ENCODE measurements around the gene KIF16B. TPM values are rescaled to one million over a fixed set of nuclear protein-coding genes. Genes with fewer than 3 reads are reported as not detected.

KIF16B gene
- total and polyA plus RNA-seq, 4 donors = 5.1 to 19.7 (median 8.4) TPM

- 64% methylated on average over 3 of the region's 3 CpGs for WGBS
- Histone ChIP-seq H3K4me1 (ENCODE audit: control insufficient read depth in 4 of 4, insufficient read depth in 4 of 4, low read length in 3 of 4) (peaks cover 0 to 2% (median 0%) of the 10 kb centered on the region in 4 donors), H3K9ac (ENCODE audit: low read depth in 1 of 2, low read length in 2 of 2) (no peak overlapping the region), H3K27me3 (ENCODE audit: control insufficient read depth in 4 of 4, insufficient read depth in 4 of 4, low read length in 3 of 4) (no peaks in the 10 kb centered on the region), H3K9me3 (ENCODE audit: control insufficient read depth in 4 of 4, low read length in 3 of 4) (no peaks in the 10 kb centered on the region), H3K36me3 (ENCODE audit: control insufficient read depth in 4 of 4, insufficient read depth in 3 of 4, low read depth in 1 of 4, low read length in 3 of 4) (no peaks in the 10 kb centered on the region), H3K27ac (ENCODE audit: low read depth in 1 of 2, low read length in 2 of 2) (no peak overlapping the region), H3K4me3 (ENCODE audit: low read depth in 1 of 3, low read length in 3 of 3) (no peak overlapping the region)
- no peak for TF ChIP-seq RXRA (IDR thresholded peaks at IDR 0.05)
- no peak for TF ChIP-seq FOXA1 (IDR thresholded peaks at IDR 0.05)
- TF ChIP-seq ZBTB33 (IDR thresholded peaks at IDR 0.05) = no peak
- TF ChIP-seq YY1 (IDR thresholded peaks at IDR 0.05) = no peak
- no peak for TF ChIP-seq EGR1 (IDR thresholded peaks at IDR 0.05; ENCODE audit: low read depth in 2 of 2)
- no peak for TF ChIP-seq JUND (IDR thresholded peaks at IDR 0.05)
- no peak for TF ChIP-seq FOXA2 (IDR thresholded peaks at IDR 0.05)
- no peak for TF ChIP-seq MAX (IDR thresholded peaks at IDR 0.05)
- no peak for TF ChIP-seq ATF3 (IDR thresholded peaks at IDR 0.05)
- TF ChIP-seq CTCF (IDR thresholded peaks at IDR 0.05; ENCODE audit: low read depth, low read length, missing input control) = no peak
- TF ChIP-seq NR2F2 (IDR thresholded peaks at IDR 0.05) = no peak
- TF ChIP-seq HNF4G (IDR thresholded peaks at IDR 0.05) = no peak
- no peak for DNase-seq (ENCODE audit: low spot score)
Measured at GRCh38 chr20:16479666-16480065, 93.6 kb downstream of the KIF16B start.

- Histone ChIP-seq H3K27ac (ENCODE audit: low read depth in 1 of 2, low read length in 2 of 2) (no peak overlapping the region), H3K4me1 (ENCODE audit: control insufficient read depth in 4 of 4, insufficient read depth in 4 of 4, low read length in 3 of 4) (peaks cover 0 to 2% (median 0%) of the 10 kb centered on the region in 4 donors), H3K9me3 (ENCODE audit: control insufficient read depth in 4 of 4, low read length in 3 of 4) (no peaks in the 10 kb centered on the region), H3K9ac (ENCODE audit: low read depth in 1 of 2, low read length in 2 of 2) (no peak overlapping the region), H3K4me3 (ENCODE audit: low read depth in 1 of 3, low read length in 3 of 3) (no peak overlapping the region), H3K36me3 (ENCODE audit: control insufficient read depth in 4 of 4, insufficient read depth in 3 of 4, low read depth in 1 of 4, low read length in 3 of 4) (no peaks in the 10 kb centered on the region), H3K27me3 (ENCODE audit: control insufficient read depth in 4 of 4, insufficient read depth in 4 of 4, low read length in 3 of 4) (no peaks in the 10 kb centered on the region)
- 70% methylated on average over 5 of the region's 5 CpGs for WGBS
- no peak for TF ChIP-seq CTCF (IDR thresholded peaks at IDR 0.05; ENCODE audit: low read depth, low read length, missing input control)
- TF ChIP-seq NR2F2 (IDR thresholded peaks at IDR 0.05) = no peak
- no peak for TF ChIP-seq RAD21 (IDR thresholded peaks at IDR 0.05)
- no peak for TF ChIP-seq ATF3 (IDR thresholded peaks at IDR 0.05)
- no peak for TF ChIP-seq SP1 (IDR thresholded peaks at IDR 0.05)
- no peak for DNase-seq (ENCODE audit: low spot score)
Measured at GRCh38 chr20:16477632-16478031, 95.6 kb downstream of the KIF16B start.

Measured in liver (tissue), 9 donors.